ENCODE data around the gene CACNA1S. TPM values are rescaled to one million over a fixed set of nuclear protein-coding genes. Genes with fewer than 3 reads are reported as not detected.

The CACNA1S gene
- total RNA-seq, 1 experiment from 2014 or later: not detected

DNA sequence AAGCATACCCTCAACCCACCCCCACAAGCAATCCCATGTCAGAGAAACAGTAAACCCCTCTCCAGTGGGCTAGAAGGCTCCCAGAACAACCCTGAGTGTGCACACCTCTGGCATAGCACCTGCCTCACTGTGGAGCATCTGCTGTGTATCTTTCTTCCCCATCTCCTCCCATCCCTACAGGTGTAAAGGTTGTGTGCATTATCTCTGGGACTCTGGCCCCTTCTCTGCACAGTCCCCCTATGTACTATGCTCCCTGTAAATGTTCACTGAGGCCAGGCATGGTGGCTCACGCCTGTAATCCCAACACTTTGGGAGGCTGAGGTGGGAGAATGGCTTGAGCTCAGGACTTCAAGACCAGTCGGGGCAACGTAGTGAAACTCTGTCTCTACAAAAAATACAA is 700 bp upstream of the CACNA1S start:
- Histone ChIP-seq H3K36me3 (ENCODE audit: control insufficient read depth, insufficient read depth, low read length) (no peaks in the 10 kb centered on the region), H3K4me3 (ENCODE audit: low read depth in 2 of 2, low read length in 2 of 2) (no peak overlapping the region), H3K4me1 (ENCODE audit: control insufficient read depth, insufficient read depth, low read length) (peaks cover 3% of the 10 kb centered on the region; the same call in 1 of the 2 replicates), H3K9me3 (ENCODE audit: control insufficient read depth, insufficient read depth, low read depth, low read length) (no peaks in the 10 kb centered on the region), H3K27me3 (ENCODE audit: control insufficient read depth, insufficient read depth, low read length) (no peaks in the 10 kb centered on the region), H3K27ac (ENCODE audit: low read length) (no peak overlapping the region)
- intact Hi-C loops (cut with micrococcal nuclease; ENCODE audit: unreplicated experiment): loop anchor here (5.0 kb wide), 1 partner anchor 136 kb away; no protein-coding TSS in a partner anchor
- TF ChIP-seq TCF7L2 (IDR thresholded peaks at IDR 0.05; ENCODE audit: low read depth, low read length) (no peak), SIN3A (IDR thresholded peaks at IDR 0.05; ENCODE audit: borderline replicate concordance, insufficient read depth, low read depth, low read length) (no peak), POLR2AphosphoS5 (IDR thresholded peaks at IDR 0.05; ENCODE audit: low read depth, low read length) (no peak)
- TF ChIP-seq, protein P1, sequence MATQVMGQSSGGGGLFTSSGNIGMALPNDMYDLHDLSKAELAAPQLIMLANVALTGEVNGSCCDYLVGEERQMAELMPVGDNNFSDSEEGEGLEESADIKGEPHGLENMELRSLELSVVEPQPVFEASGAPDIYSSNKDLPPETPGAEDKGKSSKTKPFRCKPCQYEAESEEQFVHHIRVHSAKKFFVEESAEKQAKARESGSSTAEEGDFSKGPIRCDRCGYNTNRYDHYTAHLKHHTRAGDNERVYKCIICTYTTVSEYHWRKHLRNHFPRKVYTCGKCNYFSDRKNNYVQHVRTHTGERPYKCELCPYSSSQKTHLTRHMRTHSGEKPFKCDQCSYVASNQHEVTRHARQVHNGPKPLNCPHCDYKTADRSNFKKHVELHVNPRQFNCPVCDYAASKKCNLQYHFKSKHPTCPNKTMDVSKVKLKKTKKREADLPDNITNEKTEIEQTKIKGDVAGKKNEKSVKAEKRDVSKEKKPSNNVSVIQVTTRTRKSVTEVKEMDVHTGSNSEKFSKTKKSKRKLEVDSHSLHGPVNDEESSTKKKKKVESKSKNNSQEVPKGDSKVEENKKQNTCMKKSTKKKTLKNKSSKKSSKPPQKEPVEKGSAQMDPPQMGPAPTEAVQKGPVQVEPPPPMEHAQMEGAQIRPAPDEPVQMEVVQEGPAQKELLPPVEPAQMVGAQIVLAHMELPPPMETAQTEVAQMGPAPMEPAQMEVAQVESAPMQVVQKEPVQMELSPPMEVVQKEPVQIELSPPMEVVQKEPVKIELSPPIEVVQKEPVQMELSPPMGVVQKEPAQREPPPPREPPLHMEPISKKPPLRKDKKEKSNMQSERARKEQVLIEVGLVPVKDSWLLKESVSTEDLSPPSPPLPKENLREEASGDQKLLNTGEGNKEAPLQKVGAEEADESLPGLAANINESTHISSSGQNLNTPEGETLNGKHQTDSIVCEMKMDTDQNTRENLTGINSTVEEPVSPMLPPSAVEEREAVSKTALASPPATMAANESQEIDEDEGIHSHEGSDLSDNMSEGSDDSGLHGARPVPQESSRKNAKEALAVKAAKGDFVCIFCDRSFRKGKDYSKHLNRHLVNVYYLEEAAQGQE (IDR thresholded peaks at IDR 0.05; ENCODE audit: insufficient read depth in 1 of 2, low read depth in 2 of 2, low read length in 1 of 2): no peak
- TF ChIP-seq, protein P2, sequence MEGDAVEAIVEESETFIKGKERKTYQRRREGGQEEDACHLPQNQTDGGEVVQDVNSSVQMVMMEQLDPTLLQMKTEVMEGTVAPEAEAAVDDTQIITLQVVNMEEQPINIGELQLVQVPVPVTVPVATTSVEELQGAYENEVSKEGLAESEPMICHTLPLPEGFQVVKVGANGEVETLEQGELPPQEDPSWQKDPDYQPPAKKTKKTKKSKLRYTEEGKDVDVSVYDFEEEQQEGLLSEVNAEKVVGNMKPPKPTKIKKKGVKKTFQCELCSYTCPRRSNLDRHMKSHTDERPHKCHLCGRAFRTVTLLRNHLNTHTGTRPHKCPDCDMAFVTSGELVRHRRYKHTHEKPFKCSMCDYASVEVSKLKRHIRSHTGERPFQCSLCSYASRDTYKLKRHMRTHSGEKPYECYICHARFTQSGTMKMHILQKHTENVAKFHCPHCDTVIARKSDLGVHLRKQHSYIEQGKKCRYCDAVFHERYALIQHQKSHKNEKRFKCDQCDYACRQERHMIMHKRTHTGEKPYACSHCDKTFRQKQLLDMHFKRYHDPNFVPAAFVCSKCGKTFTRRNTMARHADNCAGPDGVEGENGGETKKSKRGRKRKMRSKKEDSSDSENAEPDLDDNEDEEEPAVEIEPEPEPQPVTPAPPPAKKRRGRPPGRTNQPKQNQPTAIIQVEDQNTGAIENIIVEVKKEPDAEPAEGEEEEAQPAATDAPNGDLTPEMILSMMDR (IDR thresholded peaks at IDR 0.05): no peak
- no TSS peak for BruUV-seq (replicated peaks)
- in situ Hi-C loops (cut with HindIII; ENCODE audit: low pct_unique_long_range_greater_than_20kb, low sequenced_read_pairs): no loop called here
- ChIA-PET CTCF (interaction anchor here (0.6 to 2.2 kb wide), 5 partner anchors 14 to 141 kb away, joined by 5 to 25 read pairs (median 11); partner anchors contain the start of gene ASCL5), POLR2A (no interaction called here)
- DNase-seq (ENCODE audit: low read depth, low spot score) (no peak), ATAC-seq (no peak)

DNA sequence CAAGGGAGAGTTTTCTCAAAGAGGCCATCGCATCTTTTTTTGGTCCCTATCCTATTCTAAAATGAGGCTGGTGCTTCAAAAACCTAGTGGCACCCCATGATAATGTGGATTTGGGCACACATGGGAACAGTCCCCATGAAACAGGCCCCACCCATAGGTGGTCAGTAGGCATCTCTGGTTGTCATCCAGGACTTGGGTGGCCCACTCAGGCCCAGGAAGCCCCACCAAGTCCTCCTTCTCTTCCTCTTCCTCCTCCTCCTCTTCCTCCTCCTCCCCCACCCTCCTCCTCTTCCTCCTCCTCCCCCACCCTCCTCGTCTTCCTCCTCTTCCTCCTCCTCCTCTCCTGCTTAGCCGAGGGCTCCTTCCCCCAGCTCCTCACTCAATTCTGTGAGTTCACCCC is 554 bp downstream of the CACNA1S start:
- in situ Hi-C loops (cut with HindIII; ENCODE audit: low pct_unique_long_range_greater_than_20kb, low sequenced_read_pairs) (no loop called here), intact Hi-C loops (cut with micrococcal nuclease; ENCODE audit: unreplicated experiment) (loop anchor here (5.0 kb wide), 1 partner anchor 134 kb away; no protein-coding TSS in a partner anchor)
- DNase-seq (ENCODE audit: low read depth, low spot score) (no peak), ATAC-seq (no peak)
- TF ChIP-seq SIN3A (IDR thresholded peaks at IDR 0.05; ENCODE audit: borderline replicate concordance, insufficient read depth, low read depth, low read length) (no peak), POLR2AphosphoS5 (IDR thresholded peaks at IDR 0.05; ENCODE audit: low read depth, low read length) (no peak), TCF7L2 (IDR thresholded peaks at IDR 0.05; ENCODE audit: low read depth, low read length) (no peak)
- TF ChIP-seq, protein P1 (IDR thresholded peaks at IDR 0.05; ENCODE audit: insufficient read depth in 1 of 2, low read depth in 2 of 2, low read length in 1 of 2): no peak
- TF ChIP-seq, protein P2 (IDR thresholded peaks at IDR 0.05): no peak
- no peak overlapping the region for H3K4me3 ChIP-seq (ENCODE audit: low read depth in 2 of 2, low read length in 2 of 2)
- BruUV-seq (replicated peaks): no TSS peak
- H3K27me3 ChIP-seq (ENCODE audit: control insufficient read depth, insufficient read depth, low read length): no peaks in the 10 kb centered on the region
- ChIA-PET CTCF (interaction anchor here (0.7 kb wide), 1 partner anchor 33 kb away, joined by 3 read pairs; no protein-coding TSS in a partner anchor), POLR2A (no interaction called here)
- H3K27ac ChIP-seq (ENCODE audit: low read length): no peak overlapping the region
- H3K36me3 ChIP-seq (ENCODE audit: control insufficient read depth, insufficient read depth, low read length): no peaks in the 10 kb centered on the region
- H3K9me3 ChIP-seq (ENCODE audit: control insufficient read depth, insufficient read depth, low read depth, low read length): no peaks in the 10 kb centered on the region
- peaks cover 3% of the 10 kb centered on the region; the same call in 1 of the 2 replicates for H3K4me1 ChIP-seq (ENCODE audit: control insufficient read depth, insufficient read depth, low read length)

All from Panc1 (cell line).